A673 (cell line): ENCODE results near the gene DIS3L2.

Source experiments
- EZH2 ChIP-seq: fragments of 200-600 bp; sonication (generic); IDR thresholded peaks from 2 replicates; pipeline ENCODE4 v1.6.1; 2017; ENCODE audit warnings: borderline replicate concordance, low read depth, mild to moderate bottlenecking, mixed read lengths, antibody characterized with exemption, low read length; ENCODE audit not compliant: poor library complexity, severe bottlenecking
- TF ChIP-seq, protein P1 (sequence below): fragments of 300-800, 200-600 bp; sonication (generic); conservative IDR thresholded peaks from 2 replicates; pipeline ENCODE4 v1.5.1; 2017; ENCODE audit warnings: low read depth, mild to moderate bottlenecking, antibody characterized with exemption, low read length, moderate library complexity, mixed read lengths

- TF ChIP-seq, protein P1, sequence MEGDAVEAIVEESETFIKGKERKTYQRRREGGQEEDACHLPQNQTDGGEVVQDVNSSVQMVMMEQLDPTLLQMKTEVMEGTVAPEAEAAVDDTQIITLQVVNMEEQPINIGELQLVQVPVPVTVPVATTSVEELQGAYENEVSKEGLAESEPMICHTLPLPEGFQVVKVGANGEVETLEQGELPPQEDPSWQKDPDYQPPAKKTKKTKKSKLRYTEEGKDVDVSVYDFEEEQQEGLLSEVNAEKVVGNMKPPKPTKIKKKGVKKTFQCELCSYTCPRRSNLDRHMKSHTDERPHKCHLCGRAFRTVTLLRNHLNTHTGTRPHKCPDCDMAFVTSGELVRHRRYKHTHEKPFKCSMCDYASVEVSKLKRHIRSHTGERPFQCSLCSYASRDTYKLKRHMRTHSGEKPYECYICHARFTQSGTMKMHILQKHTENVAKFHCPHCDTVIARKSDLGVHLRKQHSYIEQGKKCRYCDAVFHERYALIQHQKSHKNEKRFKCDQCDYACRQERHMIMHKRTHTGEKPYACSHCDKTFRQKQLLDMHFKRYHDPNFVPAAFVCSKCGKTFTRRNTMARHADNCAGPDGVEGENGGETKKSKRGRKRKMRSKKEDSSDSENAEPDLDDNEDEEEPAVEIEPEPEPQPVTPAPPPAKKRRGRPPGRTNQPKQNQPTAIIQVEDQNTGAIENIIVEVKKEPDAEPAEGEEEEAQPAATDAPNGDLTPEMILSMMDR = no peak
- no peak for TF ChIP-seq EZH2
These were observed 278.6 kb downstream of the DIS3L2 start for GRCh38 chr2:232239951-232240681.
